RWPE2 (cell line): Measurements from ENCODE around the gene PLAAT3.

Experiments
- ATAC-seq: fragments of 200-7000 bp; cut with Tn5 transposase; 3 replicates; pipeline ENCODE4 v1.9.1; 2021; ENCODE audit warnings: low read depth
- DNase-seq: peaks from one replicate; pipeline ENCODE4 v3.0.0-alpha.2; 2020; ENCODE audit warnings: low spot score
- H3K27ac ChIP-seq: fragments of 450-650 bp; 2 replicates; pipeline ENCODE4 v1.5.1; 2017; ENCODE audit warnings: mild to moderate bottlenecking; ENCODE audit not compliant: poor library complexity, severe bottlenecking
- H3K27me3 ChIP-seq: fragments of 250-450 bp; sonication (Bioruptor Pico); 2 replicates; pipeline ENCODE4 v1.5.1; 2021; ENCODE audit warnings: mild to moderate bottlenecking, moderate library complexity; ENCODE audit not compliant: insufficient read depth, poor library complexity, severe bottlenecking
- H3K36me3 ChIP-seq: fragments of 250-450 bp; sonication (Bioruptor Pico); 2 replicates; pipeline ENCODE4 v1.5.1; 2020; ENCODE audit warnings: low read depth, mild to moderate bottlenecking, moderate library complexity
- H3K4me1 ChIP-seq: fragments of 250-450 bp; sonication (Bioruptor Pico); 2 replicates; pipeline ENCODE4 v1.5.1; 2021; ENCODE audit warnings: mild to moderate bottlenecking, moderate library complexity; ENCODE audit not compliant: insufficient read depth, poor library complexity, severe bottlenecking
- H3K4me3 ChIP-seq: fragments of 250-450 bp; sonication (Bioruptor Pico); 2 replicates; pipeline ENCODE4 v1.5.1; 2021; ENCODE audit warnings: mild to moderate bottlenecking, moderate library complexity; ENCODE audit not compliant: severe bottlenecking
- H3K9me3 ChIP-seq: fragments of 250-450 bp; sonication (Bioruptor Pico); 2 replicates; pipeline ENCODE4 v1.5.1; 2021; ENCODE audit warnings: mild to moderate bottlenecking, moderate library complexity; ENCODE audit not compliant: severe bottlenecking
- CTCF ChIP-seq: fragments of 450-650 bp; IDR thresholded peaks from one replicate; pipeline ENCODE4 v1.5.1; 2017; ENCODE audit warnings: mild to moderate bottlenecking, moderate library complexity; ENCODE audit not compliant: poor library complexity, severe bottlenecking

Gene PLAAT3

GRCh38 chr11:63614136-63614671 lies at the start of gene PLAAT3:
PLAAT3 (minus strand) TSS chr11:63614433; CDS start chr11:63614014, 419 bp downstream.
- Histone ChIP-seq H3K27me3 (no peaks in the 10 kb centered on the region), H3K9me3 (no peaks in the 10 kb centered on the region), H3K36me3 (no peaks in the 10 kb centered on the region), H3K27ac (no peak within 1 kb of the TSS), H3K4me3 (peak within 1 kb of the TSS; percentile 41), H3K4me1 (no peaks in the 10 kb centered on the region)
- TF ChIP-seq CTCF: no peak
- DNase-seq (no peak), ATAC-seq (peak; percentile 80)

- Histone ChIP-seq H3K4me3 (no peak overlapping the region), H3K9me3 (no peaks in the 10 kb centered on the region), H3K27ac (peak overlapping the region; percentile 65), H3K27me3 (no peaks in the 10 kb centered on the region), H3K4me1 (peaks cover 38% of the 10 kb centered on the region), H3K36me3 (peaks cover 46% of the 10 kb centered on the region)
- ATAC-seq (peak; percentile 62), DNase-seq (no peak)
- TF ChIP-seq CTCF: no peak
These were observed 49.6 kb upstream of the PLAAT3 start for GRCh38 chr11:63663809-63664208.

- DNase-seq (no peak), ATAC-seq (no peak)
- no peaks in the 10 kb centered on the region for H3K9me3 ChIP-seq
- H3K27ac ChIP-seq: no peak overlapping the region
- H3K4me3 ChIP-seq: no peak overlapping the region
- H3K4me1 ChIP-seq: peaks cover 18% of the 10 kb centered on the region
- peaks cover 62% of the 10 kb centered on the region for H3K36me3 ChIP-seq
- H3K27me3 ChIP-seq: no peaks in the 10 kb centered on the region
- TF ChIP-seq CTCF: no peak
These were observed 46.7 kb upstream of the PLAAT3 start for GRCh38 chr11:63660972-63661371.

GRCh38 chr11:63652671-63653070 lies 38.4 kb upstream of the PLAAT3 start:
- H3K36me3 ChIP-seq: peaks cover 90% of the 10 kb centered on the region

More at GRCh38 chr11:63652671-63653070, 38.4 kb upstream of the PLAAT3 start:
- Histone ChIP-seq H3K27ac (no peak overlapping the region), H3K27me3 (no peaks in the 10 kb centered on the region), H3K9me3 (no peaks in the 10 kb centered on the region), H3K4me1 (no peaks in the 10 kb centered on the region), H3K4me3 (no peak overlapping the region)
- no peak for ATAC-seq
- no peak for TF ChIP-seq CTCF
- DNase-seq: no peak
